Aorta (tissue), 5 donors: ENCODE data around the gene UBE4B. TPM values are rescaled to one million over a fixed set of nuclear protein-coding genes. Genes with fewer than 3 reads are reported as not detected.
A peak's percentile ranks its signal among the peaks of the same experiment; 100 is the strongest.
"Not testable (repeated sequence)": the region's sequence is repeated elsewhere in the genome, so short reads cannot be mapped to it uniquely, and the experiment has no call there.

Experiments
- ATAC-seq: fragments of 200-7000 bp; cut with Tn5 transposase; one replicate; pipeline ENCODE4 v1.9.1; 2022; ENCODE audit warnings: moderate library complexity; ENCODE audit not compliant: low FRiP score
- DNase-seq, 2 donors: peaks; one replicate each; pipeline ENCODE4 v3.0.0-alpha.2; 2020
- H3K27ac ChIP-seq, 2 donors: one replicate each; pipeline ENCODE4 v1.5.1; 2013; ENCODE audit warnings: low read length in 2 of 2, mild to moderate bottlenecking in 2 of 2, moderate library complexity in 2 of 2, control low read depth in 1 of 2, inconsistent platforms in 1 of 2, low read depth in 1 of 2
- H3K27me3 ChIP-seq, 2 donors: one replicate each; pipeline ENCODE4 v1.6.1; 2013; ENCODE audit warnings: control low read depth in 1 of 2, low read length in 1 of 2, mild to moderate bottlenecking in 1 of 2, moderate library complexity in 1 of 2; ENCODE audit not compliant: insufficient read depth in 2 of 2, control insufficient read depth in 1 of 2
- H3K36me3 ChIP-seq, 2 donors: one replicate each; pipeline ENCODE4 v1.6.1; 2013; ENCODE audit warnings: control low read depth in 1 of 2, low read length in 1 of 2, mild to moderate bottlenecking in 1 of 2; ENCODE audit not compliant: insufficient read depth in 2 of 2, control insufficient read depth in 1 of 2
- H3K4me1 ChIP-seq, 2 donors: one replicate each; pipeline ENCODE4 v1.6.1; 2013; ENCODE audit warnings: low read length in 2 of 2, control low read depth in 1 of 2, mild to moderate bottlenecking in 1 of 2, moderate library complexity in 1 of 2; ENCODE audit not compliant: insufficient read depth in 2 of 2, control insufficient read depth in 1 of 2
- H3K4me3 ChIP-seq, 2 donors: one replicate each; pipeline ENCODE4 v1.5.1; 2013; ENCODE audit warnings: low read length in 2 of 2, control low read depth in 1 of 2, mild to moderate bottlenecking in 1 of 2
- H3K9me3 ChIP-seq: one replicate; pipeline ENCODE4 v1.6.1; 2013; ENCODE audit warnings: mild to moderate bottlenecking, low read length; ENCODE audit not compliant: control insufficient read depth
- WGBS, 2 donors: extraction: QIAGEN DNeasy Blood & Tissue Kit; methylation state at CpG; one replicate each; pipeline ENCODE4 v1.1.7; 2013; 5-methylcytosine and 5-hydroxymethylcytosine counted together
- intact Hi-C, 2 donors: fragments of 100-400 bp; cut with DNase I; formaldehyde crosslinking; loops; one replicate each; pipeline versions ENCODE4 v1.14.2 to v1.15.0; 2022
- polyA plus RNA-seq, 2 donors: library from polyadenylated mRNA; stranded (reverse); fragments of 200-250 nt; gene quantifications; one replicate each; pipeline ENCODE4 v1.2.3, GENCODE V29; 2013
- total RNA-seq, 2 donors: library from RNA; stranded (reverse); fragmentation: NEBNext Ultra II Directional; extraction: Animal tissue kit (Norgen Biotek cat#: 25700); gene quantifications; one replicate each; pipeline ENCODE4 v1.2.1, GENCODE V29; 2021
- donor health status: healthy with polysubstance abuse.
- donor health status: Bipolar disorder and iron deficiency.
- donor health status: DM: no; HTN: no; CAD: no.
- donor health status: DM: no; HTN: no; CAD: no.
- donor health status: DM: yes; HTN: yes; CAD: no.

UBE4B gene
- total and polyA plus RNA-seq, 4 donors, result 11.6 to 54.8 (median 38.4) TPM

DNA sequence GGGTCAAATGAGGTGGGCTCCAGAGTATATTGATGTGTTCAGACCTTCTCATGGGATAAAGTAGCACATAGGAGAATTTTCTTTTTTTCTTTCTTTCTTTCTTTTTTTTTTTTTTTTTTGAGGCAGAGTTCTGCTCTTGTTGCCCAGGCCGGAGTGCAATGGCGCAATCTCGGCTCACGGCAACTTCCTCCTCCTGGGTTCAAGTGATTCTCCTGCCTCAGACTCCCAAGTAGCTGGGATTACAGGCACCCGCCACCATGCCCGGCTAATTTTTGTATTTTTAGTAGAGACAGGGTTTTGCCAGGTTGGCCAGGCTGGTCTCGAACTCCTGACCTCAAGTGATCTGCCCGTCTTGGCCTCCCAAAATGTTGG is 74.7 kb downstream of the UBE4B start:
- peak in 1 of 2 donors; percentile 62 for DNase-seq
- WGBS, 2 donors, result 32 to 33% methylated on average over 8 of the region's 8 CpGs
- not testable (repeated sequence) for H3K4me3 ChIP-seq, H3K36me3 ChIP-seq, H3K4me1 ChIP-seq, H3K9me3 ChIP-seq, ATAC-seq, H3K27me3 ChIP-seq
- intact Hi-C loops, result loop anchor here (5.0 kb wide), 3 partner anchors 40 to 50 kb away; no protein-coding TSS in a partner anchor
- H3K27ac ChIP-seq, result peak overlapping the region; percentile 67 to 97

DNA sequence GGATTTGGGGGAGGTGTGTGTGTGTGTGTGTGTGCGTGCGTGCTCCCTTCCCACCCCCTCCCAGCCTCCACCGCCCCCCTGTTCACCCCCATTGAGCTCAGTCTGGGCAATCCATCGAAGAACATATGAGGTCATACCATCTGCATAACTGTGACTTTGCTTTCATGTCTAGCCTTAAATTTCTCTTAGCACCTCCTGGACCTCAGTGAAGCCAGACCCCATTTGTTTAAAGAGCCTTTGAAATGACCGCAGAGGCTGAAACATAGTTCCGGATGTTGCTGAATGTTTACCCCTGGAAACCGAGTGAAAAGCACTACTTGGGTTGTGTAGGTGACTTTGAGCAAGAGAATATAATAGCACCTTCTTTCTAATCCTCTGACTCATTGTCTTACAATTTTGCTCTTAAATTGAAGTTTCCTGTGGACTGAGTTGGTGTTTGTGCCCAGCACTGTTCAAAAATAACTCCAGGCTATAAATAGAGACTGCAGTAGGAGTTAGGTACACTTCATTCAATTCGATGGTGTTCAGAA is 75.4 kb downstream of the UBE4B start:
- WGBS, 2 donors, result 8 to 9% methylated on average over 8 of the region's 8 CpGs
- Histone ChIP-seq H3K4me1 (peaks cover 0 to 7% of the 10 kb centered on the region in 2 donors), H3K27me3 (no peaks in the 10 kb centered on the region), H3K9me3 (no peaks in the 10 kb centered on the region), H3K36me3 (peaks cover 0 to 4% of the 10 kb centered on the region in 2 donors), H3K27ac (peak overlapping the region; percentile 91 to 97), H3K4me3 (peak overlapping the region in 1 of 2 donors; percentile 19)
- ATAC-seq, result peak; percentile 83
- no peak for DNase-seq
- intact Hi-C loops, result loop anchor here (1.0 to 5.0 kb wide), 5 partner anchors 15 to 75 kb away; partner anchors contain the start of gene UBE4B (in 1 of the 2)

- Histone ChIP-seq H3K4me3 (peak overlapping the region in 1 of 2 donors; percentile 19), H3K4me1 (peaks cover 0 to 7% of the 10 kb centered on the region in 2 donors), H3K27ac (peak overlapping the region; percentile 96 to 97), H3K27me3 (no peaks in the 10 kb centered on the region), H3K36me3 (peaks cover 0 to 4% of the 10 kb centered on the region in 2 donors), H3K9me3 (no peaks in the 10 kb centered on the region)
- intact Hi-C loops, result loop anchor here (1.0 to 5.0 kb wide), 5 partner anchors 14 to 76 kb away; partner anchors contain the start of gene UBE4B (in 1 of the 2)
- WGBS, 2 donors, result 2 to 7% methylated on average over 11 of the region's 11 CpGs
- DNase-seq, result peak in 1 of 2 donors; percentile 81
- ATAC-seq, result peak; percentile 80
These were observed 76.4 kb downstream of the UBE4B start for GRCh38 chr1:10108948-10109708.

- no peak overlapping the region for H3K4me3 ChIP-seq
- ATAC-seq, result no peak
- no peaks in the 10 kb centered on the region for H3K27me3 ChIP-seq
- H3K4me1 ChIP-seq, result peaks cover 0 to 4% of the 10 kb centered on the region in 2 donors
- H3K36me3 ChIP-seq, result no peaks in the 10 kb centered on the region
- H3K9me3 ChIP-seq, result no peaks in the 10 kb centered on the region
- no peak for DNase-seq
- no peak overlapping the region for H3K27ac ChIP-seq
- intact Hi-C loops, result no loop called here
- WGBS, 2 donors, result 93 to 94% methylated on average over 12 of the region's 12 CpGs
These were observed 80.7 kb downstream of the UBE4B start for GRCh38 chr1:10113501-10113900.

GRCh38 chr1:10114746-10115145 is 82.0 kb downstream of the UBE4B start:
- 91 to 93% methylated on average over 6 of the region's 6 CpGs for WGBS, 2 donors
- no peaks in the 10 kb centered on the region for H3K9me3 ChIP-seq
- intact Hi-C loops, result loop anchor here in 1 of 2 donors (5.0 kb wide), 1 partner anchor 82 kb away; the partner anchor contains the start of gene UBE4B
- no peak overlapping the region for H3K4me3 ChIP-seq
- H3K4me1 ChIP-seq, result peaks cover 0 to 4% of the 10 kb centered on the region in 2 donors
- H3K27me3 ChIP-seq, result no peaks in the 10 kb centered on the region
- DNase-seq (no peak), ATAC-seq (no peak)
- no peak overlapping the region for H3K27ac ChIP-seq
- no peaks in the 10 kb centered on the region for H3K36me3 ChIP-seq

DNA sequence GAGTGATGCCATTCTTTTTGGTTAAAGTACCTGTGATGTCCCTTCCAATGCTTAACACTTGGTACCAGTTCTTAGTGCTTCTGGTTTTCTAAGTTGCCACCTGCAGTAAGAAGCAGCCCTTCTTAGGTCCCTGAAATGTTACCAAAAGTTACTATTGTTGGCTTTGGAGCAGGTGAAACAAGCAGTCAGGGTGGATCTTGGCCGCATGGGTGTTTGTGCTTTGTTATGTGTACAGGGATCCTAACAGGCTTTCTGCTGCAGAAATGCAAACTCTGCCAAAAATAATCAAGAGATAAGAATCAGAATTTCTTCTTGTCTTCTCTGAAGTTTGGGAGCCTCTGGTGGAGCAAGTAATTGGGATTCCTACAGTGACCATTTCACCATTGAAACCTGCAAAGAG is 84.4 kb downstream of the UBE4B start:
- Histone ChIP-seq H3K27me3 (no peaks in the 10 kb centered on the region), H3K4me3 (no peak overlapping the region), H3K4me1 (peaks cover 0 to 4% of the 10 kb centered on the region in 2 donors), H3K27ac (peak overlapping the region; percentile 79 to 80), H3K9me3 (no peaks in the 10 kb centered on the region), H3K36me3 (no peaks in the 10 kb centered on the region)
- ATAC-seq, result no peak
- DNase-seq, result no peak
- intact Hi-C loops, result loop anchor here in 1 of 2 donors (5.0 kb wide), 1 partner anchor 85 kb away; the partner anchor contains the start of gene UBE4B
- 11 to 18% methylated on average over 1 of the region's 1 CpG for WGBS, 2 donors

DNA sequence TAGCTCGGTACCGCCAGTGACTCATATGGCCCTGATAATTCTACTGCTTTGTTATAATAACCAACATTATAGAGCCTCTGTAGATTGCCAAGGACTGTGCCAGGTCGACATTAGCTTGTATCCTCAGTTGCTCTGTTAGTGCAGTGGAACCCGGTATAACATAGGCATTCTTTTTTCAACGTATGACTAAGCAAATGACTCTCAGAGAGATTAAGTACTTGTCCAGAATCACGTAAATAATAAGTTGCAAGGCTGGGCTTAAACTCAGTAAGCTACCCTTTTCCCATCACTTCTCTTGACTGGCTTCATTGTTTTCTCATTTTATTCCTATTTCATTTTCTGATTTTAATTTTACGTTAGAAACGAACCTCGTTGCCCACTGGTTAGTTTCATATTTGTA is 85.1 kb downstream of the UBE4B start:
- peaks cover 0 to 4% of the 10 kb centered on the region in 2 donors for H3K4me1 ChIP-seq
- H3K27me3 ChIP-seq, result no peaks in the 10 kb centered on the region
- no peaks in the 10 kb centered on the region for H3K9me3 ChIP-seq
- peak; percentile 57 for ATAC-seq
- H3K36me3 ChIP-seq, result no peaks in the 10 kb centered on the region
- 6 to 8% methylated on average over 9 of the region's 9 CpGs for WGBS, 2 donors
- no peak overlapping the region for H3K4me3 ChIP-seq
- H3K27ac ChIP-seq, result peak overlapping the region; percentile 30 to 80
- intact Hi-C loops, result loop anchor here in 1 of 2 donors (5.0 kb wide), 1 partner anchor 86 kb away; the partner anchor contains the start of gene UBE4B
- no peak for DNase-seq

GRCh38 chr1:10121688-10122087 is 88.9 kb downstream of the UBE4B start:
- Histone ChIP-seq H3K27me3 (no peaks in the 10 kb centered on the region), H3K36me3 (no peaks in the 10 kb centered on the region), H3K27ac (peak overlapping the region in 1 of 2 donors; percentile 4), H3K9me3 (no peaks in the 10 kb centered on the region), H3K4me1 (peaks cover 0 to 4% of the 10 kb centered on the region in 2 donors), H3K4me3 (no peak overlapping the region)
- ATAC-seq (no peak), DNase-seq (no peak)
- intact Hi-C loops, result loop anchor here (5.0 to 10.0 kb wide), 2 partner anchors 89 to 177 kb away; partner anchors contain the start of genes LZIC (in 1 of the 2), NMNAT1 (in 1 of the 2) and UBE4B (in 1 of the 2)
- 91 to 93% methylated on average over 7 of the region's 7 CpGs for WGBS, 2 donors
